WTC11 (cell line): ENCODE results near the gene SLC24A4. TPM values are rescaled to one million over a fixed set of nuclear protein-coding genes. Genes with fewer than 3 reads are reported as not detected.

ENCODE experiments used
- ATAC-seq: fragments of 200-7000 bp; cut with Tn5 transposase; 2 replicates; pipeline ENCODE4 v1.10.0; 2021; ENCODE audit warnings: mild to moderate bottlenecking, moderate library complexity
- CTCF ChIA-PET: fragments of 300-600 bp; sonication (Branson Sonifier 250); formaldehyde crosslinking; loops from one replicate; lab custom pipeline; 2021; ENCODE audit warnings: antibody characterized with exemption; lab: Charles Lee
- POLR2A ChIA-PET: fragments of 350-600 bp; sonication (Branson Sonifier 250); formaldehyde crosslinking; loops from one replicate; lab custom pipeline; 2021; ENCODE audit warnings: antibody characterized with exemption; lab: Charles Lee
- DNase-seq: peaks from one replicate; pipeline ENCODE4 v3.0.0; 2021; ENCODE audit warnings: low spot score
- H3K27ac Mint-ChIP-seq: 2 replicates; pipeline ENCODE4 v1.8.0; 2021; ENCODE audit warnings: mixed read lengths
- H3K27me3 Mint-ChIP-seq: 2 replicates; pipeline ENCODE4 v1.8.0; 2021; ENCODE audit warnings: low read depth, mild to moderate bottlenecking, moderate library complexity, mixed read lengths
- H3K36me3 Mint-ChIP-seq: 2 replicates; pipeline ENCODE4 v1.8.0; 2021; ENCODE audit warnings: mixed read lengths
- H3K4me1 Mint-ChIP-seq: 2 replicates; pipeline ENCODE4 v1.8.0; 2022; ENCODE audit warnings: mixed read lengths
- H3K4me3 Mint-ChIP-seq: 2 replicates; pipeline ENCODE4 v1.8.0; 2021; ENCODE audit warnings: mild to moderate bottlenecking, moderate library complexity, mixed read lengths
- H3K9me3 Mint-ChIP-seq: 2 replicates; pipeline ENCODE4 v1.8.0; 2021; ENCODE audit warnings: mixed read lengths
- GABPB1 ChIP-seq: sonication (generic); formaldehyde crosslinking; IDR thresholded peaks from 2 replicates; pipeline ENCODE4 v1.8.1; 2023; ENCODE audit warnings: mild to moderate bottlenecking, missing genetic modification reagents
- GRHL2 ChIP-seq: fragments of 250-450 bp; sonication (Bioruptor Pico); IDR thresholded peaks from 2 replicates; pipeline ENCODE4 v1.8.0; 2022; ENCODE audit warnings: mild to moderate bottlenecking, moderate library complexity; ENCODE audit not compliant: insufficient replicate concordance, severe bottlenecking
- NFATC4 ChIP-seq: fragments of 250-450 bp; sonication (Bioruptor Pico); IDR thresholded peaks from 2 replicates; pipeline ENCODE4 v1.9.0; 2021; ENCODE audit warnings: mild to moderate bottlenecking
- RELA ChIP-seq: sonication (generic); formaldehyde crosslinking; IDR thresholded peaks from 2 replicates; pipeline ENCODE4 v1.8.1; 2022; ENCODE audit warnings: missing genetic modification reagents, mild to moderate bottlenecking, borderline replicate concordance
- TP53 ChIP-seq: sonication (generic); formaldehyde crosslinking; IDR thresholded peaks from 2 replicates; pipeline ENCODE4 v1.8.1; 2023; ENCODE audit warnings: mild to moderate bottlenecking, missing genetic modification reagents
- ZNF317 ChIP-seq: sonication (generic); formaldehyde crosslinking; IDR thresholded peaks from 2 replicates; pipeline ENCODE4 v1.8.1; 2023; ENCODE audit warnings: low read depth, mild to moderate bottlenecking, moderate library complexity, missing genetic modification reagents, borderline replicate concordance
- total RNA-seq: library from RNA; stranded (reverse); gene quantifications from 3 replicates; pipeline ENCODE4 v1.2.3, GENCODE V29; 2021
- TF ChIP-seq, protein P1 (sequence below): sonication (generic); formaldehyde crosslinking; IDR thresholded peaks from 2 replicates; pipeline ENCODE4 v1.8.0; 2022; ENCODE audit warnings: missing genetic modification reagents
- TF ChIP-seq, protein P2 (sequence below): sonication (generic); formaldehyde crosslinking; IDR thresholded peaks from 2 replicates; pipeline ENCODE4 v1.8.1; 2022; ENCODE audit warnings: missing genetic modification reagents, borderline replicate concordance
- TF ChIP-seq, protein P3 (sequence below): sonication (generic); formaldehyde crosslinking; IDR thresholded peaks from 2 replicates; pipeline ENCODE4 v1.8.1; 2023; ENCODE audit warnings: mild to moderate bottlenecking, missing genetic modification reagents, moderate library complexity
- TF ChIP-seq, protein P4 (sequence below): sonication (generic); formaldehyde crosslinking; IDR thresholded peaks from 2 replicates; pipeline ENCODE4 v1.8.0; 2023; ENCODE audit warnings: missing genetic modification reagents, mild to moderate bottlenecking, borderline replicate concordance
- TF ChIP-seq, protein P5 (sequence below): fragments of 250-450 bp; sonication (Bioruptor Pico); IDR thresholded peaks from 2 replicates; pipeline ENCODE4 v1.8.0; 2021; ENCODE audit warnings: mild to moderate bottlenecking
- TF ChIP-seq, protein P6 (sequence below): sonication (generic); formaldehyde crosslinking; conservative IDR thresholded peaks from 2 replicates; pipeline ENCODE4 v1.8.1; 2022; ENCODE audit warnings: mild to moderate bottlenecking, missing genetic modification reagents
- TF ChIP-seq, protein P7 (sequence below): sonication (generic); formaldehyde crosslinking; IDR thresholded peaks from 2 replicates; pipeline ENCODE4 v1.8.0; 2022; ENCODE audit warnings: mild to moderate bottlenecking, missing genetic modification reagents
- TF ChIP-seq, protein P8 (sequence below): fragments of 250-450 bp; sonication (Bioruptor Pico); IDR thresholded peaks from 2 replicates; pipeline ENCODE4 v1.9.0; 2021; ENCODE audit warnings: mild to moderate bottlenecking, borderline replicate concordance
- TF ChIP-seq, protein P9 (sequence below): sonication (generic); formaldehyde crosslinking; IDR thresholded peaks from 2 replicates; pipeline ENCODE4 v1.8.1; 2022; ENCODE audit warnings: mild to moderate bottlenecking, missing genetic modification reagents, moderate library complexity, borderline replicate concordance

SLC24A4 gene
- total RNA-seq, 1 experiment from 2014 or later: 0.90 TPM

DNA sequence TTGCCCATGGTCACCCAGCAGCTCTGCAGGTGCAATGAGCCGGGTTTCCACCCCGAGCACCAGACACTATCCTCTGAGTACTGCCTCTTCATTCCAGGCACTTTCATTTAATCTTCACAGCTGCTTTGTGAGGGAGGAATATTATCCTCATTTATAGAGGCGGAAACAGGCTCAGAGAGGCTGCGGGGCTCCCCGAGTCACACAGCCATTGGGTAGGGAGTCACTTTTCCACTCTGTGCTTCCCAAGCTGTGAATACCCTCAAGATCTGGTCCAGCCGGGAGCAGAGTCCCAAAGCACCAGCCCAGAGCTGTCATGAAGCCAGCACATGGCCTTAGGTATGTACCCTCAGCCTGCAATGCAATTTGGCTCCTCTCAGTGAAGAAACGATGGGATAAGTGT is 138.9 kb downstream of the SLC24A4 start:
- Mint-ChIP-seq H3K9me3 (peaks cover under 1% of the 10 kb centered on the region; the same call in 1 of the 2 replicates), H3K27ac (no peak overlapping the region), H3K27me3 (no peaks in the 10 kb centered on the region), H3K4me1 (peaks cover 15% of the 10 kb centered on the region), H3K36me3 (no peaks in the 10 kb centered on the region), H3K4me3 (no peak overlapping the region)
- DNase-seq (no peak), ATAC-seq (no peak)
- TF ChIP-seq ZNF317 (no peak), TP53 (CRISPR knock-in tag) (no peak), GRHL2 (CRISPR knock-in tag) (no peak), GABPB1 (CRISPR knock-in tag) (no peak), RELA (CRISPR knock-in tag) (no peak), NFATC4 (no peak)
- TF ChIP-seq, protein P1, sequence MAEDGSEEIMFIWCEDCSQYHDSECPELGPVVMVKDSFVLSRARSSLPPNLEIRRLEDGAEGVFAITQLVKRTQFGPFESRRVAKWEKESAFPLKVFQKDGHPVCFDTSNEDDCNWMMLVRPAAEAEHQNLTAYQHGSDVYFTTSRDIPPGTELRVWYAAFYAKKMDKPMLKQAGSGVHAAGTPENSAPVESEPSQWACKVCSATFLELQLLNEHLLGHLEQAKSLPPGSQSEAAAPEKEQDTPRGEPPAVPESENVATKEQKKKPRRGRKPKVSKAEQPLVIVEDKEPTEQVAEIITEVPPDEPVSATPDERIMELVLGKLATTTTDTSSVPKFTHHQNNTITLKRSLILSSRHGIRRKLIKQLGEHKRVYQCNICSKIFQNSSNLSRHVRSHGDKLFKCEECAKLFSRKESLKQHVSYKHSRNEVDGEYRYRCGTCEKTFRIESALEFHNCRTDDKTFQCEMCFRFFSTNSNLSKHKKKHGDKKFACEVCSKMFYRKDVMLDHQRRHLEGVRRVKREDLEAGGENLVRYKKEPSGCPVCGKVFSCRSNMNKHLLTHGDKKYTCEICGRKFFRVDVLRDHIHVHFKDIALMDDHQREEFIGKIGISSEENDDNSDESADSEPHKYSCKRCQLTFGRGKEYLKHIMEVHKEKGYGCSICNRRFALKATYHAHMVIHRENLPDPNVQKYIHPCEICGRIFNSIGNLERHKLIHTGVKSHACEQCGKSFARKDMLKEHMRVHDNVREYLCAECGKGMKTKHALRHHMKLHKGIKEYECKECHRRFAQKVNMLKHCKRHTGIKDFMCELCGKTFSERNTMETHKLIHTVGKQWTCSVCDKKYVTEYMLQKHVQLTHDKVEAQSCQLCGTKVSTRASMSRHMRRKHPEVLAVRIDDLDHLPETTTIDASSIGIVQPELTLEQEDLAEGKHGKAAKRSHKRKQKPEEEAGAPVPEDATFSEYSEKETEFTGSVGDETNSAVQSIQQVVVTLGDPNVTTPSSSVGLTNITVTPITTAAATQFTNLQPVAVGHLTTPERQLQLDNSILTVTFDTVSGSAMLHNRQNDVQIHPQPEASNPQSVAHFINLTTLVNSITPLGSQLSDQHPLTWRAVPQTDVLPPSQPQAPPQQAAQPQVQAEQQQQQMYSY: no peak
- TF ChIP-seq, protein P2, sequence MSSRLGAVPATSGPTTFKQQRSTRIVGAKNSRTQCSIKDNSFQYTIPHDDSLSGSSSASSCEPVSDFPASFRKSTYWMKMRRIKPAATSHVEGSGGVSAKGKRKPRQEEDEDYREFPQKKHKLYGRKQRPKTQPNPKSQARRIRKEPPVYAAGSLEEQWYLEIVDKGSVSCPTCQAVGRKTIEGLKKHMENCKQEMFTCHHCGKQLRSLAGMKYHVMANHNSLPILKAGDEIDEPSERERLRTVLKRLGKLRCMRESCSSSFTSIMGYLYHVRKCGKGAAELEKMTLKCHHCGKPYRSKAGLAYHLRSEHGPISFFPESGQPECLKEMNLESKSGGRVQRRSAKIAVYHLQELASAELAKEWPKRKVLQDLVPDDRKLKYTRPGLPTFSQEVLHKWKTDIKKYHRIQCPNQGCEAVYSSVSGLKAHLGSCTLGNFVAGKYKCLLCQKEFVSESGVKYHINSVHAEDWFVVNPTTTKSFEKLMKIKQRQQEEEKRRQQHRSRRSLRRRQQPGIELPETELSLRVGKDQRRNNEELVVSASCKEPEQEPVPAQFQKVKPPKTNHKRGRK (CRISPR knock-in tag): no peak
- TF ChIP-seq, protein P3, sequence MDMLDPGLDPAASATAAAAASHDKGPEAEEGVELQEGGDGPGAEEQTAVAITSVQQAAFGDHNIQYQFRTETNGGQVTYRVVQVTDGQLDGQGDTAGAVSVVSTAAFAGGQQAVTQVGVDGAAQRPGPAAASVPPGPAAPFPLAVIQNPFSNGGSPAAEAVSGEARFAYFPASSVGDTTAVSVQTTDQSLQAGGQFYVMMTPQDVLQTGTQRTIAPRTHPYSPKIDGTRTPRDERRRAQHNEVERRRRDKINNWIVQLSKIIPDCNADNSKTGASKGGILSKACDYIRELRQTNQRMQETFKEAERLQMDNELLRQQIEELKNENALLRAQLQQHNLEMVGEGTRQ: no peak
- TF ChIP-seq, protein P4, sequence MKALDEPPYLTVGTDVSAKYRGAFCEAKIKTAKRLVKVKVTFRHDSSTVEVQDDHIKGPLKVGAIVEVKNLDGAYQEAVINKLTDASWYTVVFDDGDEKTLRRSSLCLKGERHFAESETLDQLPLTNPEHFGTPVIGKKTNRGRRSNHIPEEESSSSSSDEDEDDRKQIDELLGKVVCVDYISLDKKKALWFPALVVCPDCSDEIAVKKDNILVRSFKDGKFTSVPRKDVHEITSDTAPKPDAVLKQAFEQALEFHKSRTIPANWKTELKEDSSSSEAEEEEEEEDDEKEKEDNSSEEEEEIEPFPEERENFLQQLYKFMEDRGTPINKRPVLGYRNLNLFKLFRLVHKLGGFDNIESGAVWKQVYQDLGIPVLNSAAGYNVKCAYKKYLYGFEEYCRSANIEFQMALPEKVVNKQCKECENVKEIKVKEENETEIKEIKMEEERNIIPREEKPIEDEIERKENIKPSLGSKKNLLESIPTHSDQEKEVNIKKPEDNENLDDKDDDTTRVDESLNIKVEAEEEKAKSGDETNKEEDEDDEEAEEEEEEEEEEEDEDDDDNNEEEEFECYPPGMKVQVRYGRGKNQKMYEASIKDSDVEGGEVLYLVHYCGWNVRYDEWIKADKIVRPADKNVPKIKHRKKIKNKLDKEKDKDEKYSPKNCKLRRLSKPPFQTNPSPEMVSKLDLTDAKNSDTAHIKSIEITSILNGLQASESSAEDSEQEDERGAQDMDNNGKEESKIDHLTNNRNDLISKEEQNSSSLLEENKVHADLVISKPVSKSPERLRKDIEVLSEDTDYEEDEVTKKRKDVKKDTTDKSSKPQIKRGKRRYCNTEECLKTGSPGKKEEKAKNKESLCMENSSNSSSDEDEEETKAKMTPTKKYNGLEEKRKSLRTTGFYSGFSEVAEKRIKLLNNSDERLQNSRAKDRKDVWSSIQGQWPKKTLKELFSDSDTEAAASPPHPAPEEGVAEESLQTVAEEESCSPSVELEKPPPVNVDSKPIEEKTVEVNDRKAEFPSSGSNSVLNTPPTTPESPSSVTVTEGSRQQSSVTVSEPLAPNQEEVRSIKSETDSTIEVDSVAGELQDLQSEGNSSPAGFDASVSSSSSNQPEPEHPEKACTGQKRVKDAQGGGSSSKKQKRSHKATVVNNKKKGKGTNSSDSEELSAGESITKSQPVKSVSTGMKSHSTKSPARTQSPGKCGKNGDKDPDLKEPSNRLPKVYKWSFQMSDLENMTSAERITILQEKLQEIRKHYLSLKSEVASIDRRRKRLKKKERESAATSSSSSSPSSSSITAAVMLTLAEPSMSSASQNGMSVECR (CRISPR knock-in tag): no peak
- TF ChIP-seq, protein P5, sequence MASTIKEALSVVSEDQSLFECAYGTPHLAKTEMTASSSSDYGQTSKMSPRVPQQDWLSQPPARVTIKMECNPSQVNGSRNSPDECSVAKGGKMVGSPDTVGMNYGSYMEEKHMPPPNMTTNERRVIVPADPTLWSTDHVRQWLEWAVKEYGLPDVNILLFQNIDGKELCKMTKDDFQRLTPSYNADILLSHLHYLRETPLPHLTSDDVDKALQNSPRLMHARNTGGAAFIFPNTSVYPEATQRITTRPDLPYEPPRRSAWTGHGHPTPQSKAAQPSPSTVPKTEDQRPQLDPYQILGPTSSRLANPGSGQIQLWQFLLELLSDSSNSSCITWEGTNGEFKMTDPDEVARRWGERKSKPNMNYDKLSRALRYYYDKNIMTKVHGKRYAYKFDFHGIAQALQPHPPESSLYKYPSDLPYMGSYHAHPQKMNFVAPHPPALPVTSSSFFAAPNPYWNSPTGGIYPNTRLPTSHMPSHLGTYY: no peak
- TF ChIP-seq, protein P6, sequence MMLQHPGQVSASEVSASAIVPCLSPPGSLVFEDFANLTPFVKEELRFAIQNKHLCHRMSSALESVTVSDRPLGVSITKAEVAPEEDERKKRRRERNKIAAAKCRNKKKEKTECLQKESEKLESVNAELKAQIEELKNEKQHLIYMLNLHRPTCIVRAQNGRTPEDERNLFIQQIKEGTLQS (CRISPR knock-in tag): no peak
- TF ChIP-seq, protein P7, sequence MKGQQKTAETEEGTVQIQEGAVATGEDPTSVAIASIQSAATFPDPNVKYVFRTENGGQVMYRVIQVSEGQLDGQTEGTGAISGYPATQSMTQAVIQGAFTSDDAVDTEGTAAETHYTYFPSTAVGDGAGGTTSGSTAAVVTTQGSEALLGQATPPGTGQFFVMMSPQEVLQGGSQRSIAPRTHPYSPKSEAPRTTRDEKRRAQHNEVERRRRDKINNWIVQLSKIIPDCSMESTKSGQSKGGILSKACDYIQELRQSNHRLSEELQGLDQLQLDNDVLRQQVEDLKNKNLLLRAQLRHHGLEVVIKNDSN (CRISPR knock-in tag): no peak
- TF ChIP-seq, protein P8, sequence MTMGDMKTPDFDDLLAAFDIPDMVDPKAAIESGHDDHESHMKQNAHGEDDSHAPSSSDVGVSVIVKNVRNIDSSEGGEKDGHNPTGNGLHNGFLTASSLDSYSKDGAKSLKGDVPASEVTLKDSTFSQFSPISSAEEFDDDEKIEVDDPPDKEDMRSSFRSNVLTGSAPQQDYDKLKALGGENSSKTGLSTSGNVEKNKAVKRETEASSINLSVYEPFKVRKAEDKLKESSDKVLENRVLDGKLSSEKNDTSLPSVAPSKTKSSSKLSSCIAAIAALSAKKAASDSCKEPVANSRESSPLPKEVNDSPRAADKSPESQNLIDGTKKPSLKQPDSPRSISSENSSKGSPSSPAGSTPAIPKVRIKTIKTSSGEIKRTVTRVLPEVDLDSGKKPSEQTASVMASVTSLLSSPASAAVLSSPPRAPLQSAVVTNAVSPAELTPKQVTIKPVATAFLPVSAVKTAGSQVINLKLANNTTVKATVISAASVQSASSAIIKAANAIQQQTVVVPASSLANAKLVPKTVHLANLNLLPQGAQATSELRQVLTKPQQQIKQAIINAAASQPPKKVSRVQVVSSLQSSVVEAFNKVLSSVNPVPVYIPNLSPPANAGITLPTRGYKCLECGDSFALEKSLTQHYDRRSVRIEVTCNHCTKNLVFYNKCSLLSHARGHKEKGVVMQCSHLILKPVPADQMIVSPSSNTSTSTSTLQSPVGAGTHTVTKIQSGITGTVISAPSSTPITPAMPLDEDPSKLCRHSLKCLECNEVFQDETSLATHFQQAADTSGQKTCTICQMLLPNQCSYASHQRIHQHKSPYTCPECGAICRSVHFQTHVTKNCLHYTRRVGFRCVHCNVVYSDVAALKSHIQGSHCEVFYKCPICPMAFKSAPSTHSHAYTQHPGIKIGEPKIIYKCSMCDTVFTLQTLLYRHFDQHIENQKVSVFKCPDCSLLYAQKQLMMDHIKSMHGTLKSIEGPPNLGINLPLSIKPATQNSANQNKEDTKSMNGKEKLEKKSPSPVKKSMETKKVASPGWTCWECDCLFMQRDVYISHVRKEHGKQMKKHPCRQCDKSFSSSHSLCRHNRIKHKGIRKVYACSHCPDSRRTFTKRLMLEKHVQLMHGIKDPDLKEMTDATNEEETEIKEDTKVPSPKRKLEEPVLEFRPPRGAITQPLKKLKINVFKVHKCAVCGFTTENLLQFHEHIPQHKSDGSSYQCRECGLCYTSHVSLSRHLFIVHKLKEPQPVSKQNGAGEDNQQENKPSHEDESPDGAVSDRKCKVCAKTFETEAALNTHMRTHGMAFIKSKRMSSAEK (CRISPR knock-in tag): no peak
- TF ChIP-seq, protein P9, sequence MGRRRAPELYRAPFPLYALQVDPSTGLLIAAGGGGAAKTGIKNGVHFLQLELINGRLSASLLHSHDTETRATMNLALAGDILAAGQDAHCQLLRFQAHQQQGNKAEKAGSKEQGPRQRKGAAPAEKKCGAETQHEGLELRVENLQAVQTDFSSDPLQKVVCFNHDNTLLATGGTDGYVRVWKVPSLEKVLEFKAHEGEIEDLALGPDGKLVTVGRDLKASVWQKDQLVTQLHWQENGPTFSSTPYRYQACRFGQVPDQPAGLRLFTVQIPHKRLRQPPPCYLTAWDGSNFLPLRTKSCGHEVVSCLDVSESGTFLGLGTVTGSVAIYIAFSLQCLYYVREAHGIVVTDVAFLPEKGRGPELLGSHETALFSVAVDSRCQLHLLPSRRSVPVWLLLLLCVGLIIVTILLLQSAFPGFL: no peak
- ChIA-PET CTCF (interaction anchor here (1.0 kb wide), 1 partner anchor 110 kb away, joined by 3 read pairs; no protein-coding TSS in a partner anchor), POLR2A (no interaction called here)
